ENCODE results near the gene PRDM2. TPM values are rescaled to one million over a fixed set of nuclear protein-coding genes. Genes with fewer than 3 reads are reported as not detected.
"Not testable (repeated sequence)": the region's sequence is repeated elsewhere in the genome, so short reads cannot be mapped to it uniquely, and the experiment has no call there.

Gene PRDM2
- total and polyA plus RNA-seq, 5 donors from 2014 or later: 16.8 to 221 (median 19.7) TPM

GRCh38 chr1:13667691-13668090 lies 32.3 kb upstream of the PRDM2 start:
- H3K4me1 ChIP-seq (ENCODE audit: control insufficient read depth, insufficient read depth, low read length, poor library complexity, severe bottlenecking): peaks cover 6% of the 10 kb centered on the region
- H3K9me3 ChIP-seq (ENCODE audit: control insufficient read depth in 2 of 2, low read length in 2 of 2): no peaks in the 10 kb centered on the region
- ATAC-seq (ENCODE audit: low read depth in 2 of 2) (no peak), DNase-seq (no peak)
- H3K4me3 Mint-ChIP-seq: no peak overlapping the region
- H3K4me1 Mint-ChIP-seq: peaks cover 0 to 5% (median 2%) of the 10 kb centered on the region in 4 donors
- H3K27ac ChIP-seq (ENCODE audit: insufficient read depth, low read length, poor library complexity, severe bottlenecking): no peak overlapping the region
- H3K36me3 Mint-ChIP-seq: no peaks in the 10 kb centered on the region
- peaks cover 0 to 1% (median 0%) of the 10 kb centered on the region in 7 donors for H3K9me3 Mint-ChIP-seq
- no peaks in the 10 kb centered on the region for H3K27me3 ChIP-seq (ENCODE audit: control insufficient read depth, insufficient read depth, low read length)
- no peak overlapping the region for H3K4me3 ChIP-seq (ENCODE audit: low read depth, low read length)
- no peak overlapping the region for H3K27ac Mint-ChIP-seq
- peaks cover 9% of the 10 kb centered on the region for H3K27me3 Mint-ChIP-seq
- H3K36me3 ChIP-seq (ENCODE audit: control insufficient read depth, insufficient read depth, low read length): no peaks in the 10 kb centered on the region

- no peak overlapping the region for H3K27ac ChIP-seq (ENCODE audit: insufficient read depth, low read length, poor library complexity, severe bottlenecking)
- peaks cover 0 to 16% (median 2%) of the 10 kb centered on the region in 7 donors for H3K9me3 Mint-ChIP-seq
- H3K36me3 ChIP-seq (ENCODE audit: control insufficient read depth, insufficient read depth, low read length): no peaks in the 10 kb centered on the region
- no peaks in the 10 kb centered on the region for H3K4me1 ChIP-seq (ENCODE audit: control insufficient read depth, insufficient read depth, low read length, poor library complexity, severe bottlenecking)
- H3K27me3 ChIP-seq (ENCODE audit: control insufficient read depth, insufficient read depth, low read length): peaks cover 18% of the 10 kb centered on the region
- H3K4me1 Mint-ChIP-seq: no peaks in the 10 kb centered on the region
- ATAC-seq (ENCODE audit: low read depth in 2 of 2): no peak
- no peaks in the 10 kb centered on the region for H3K36me3 Mint-ChIP-seq
- H3K4me3 Mint-ChIP-seq: no peak overlapping the region
- H3K27ac Mint-ChIP-seq: no peak overlapping the region
- no peaks in the 10 kb centered on the region for H3K9me3 ChIP-seq (ENCODE audit: control insufficient read depth in 2 of 2, low read length in 2 of 2)
- DNase-seq: no peak
- no peak overlapping the region for H3K4me3 ChIP-seq (ENCODE audit: low read depth, low read length)
- H3K27me3 Mint-ChIP-seq: peaks cover 19% of the 10 kb centered on the region
These were observed 25.6 kb upstream of the PRDM2 start for GRCh38 chr1:13674377-13674776.

- no peaks in the 10 kb centered on the region for H3K4me1 Mint-ChIP-seq
- ATAC-seq (ENCODE audit: low read depth in 2 of 2) (no peak), DNase-seq (no peak)
- Histone ChIP-seq H3K9me3 (ENCODE audit: control insufficient read depth in 2 of 2, low read length in 2 of 2) (no peaks in the 10 kb centered on the region), H3K27me3 (ENCODE audit: control insufficient read depth, insufficient read depth, low read length) (peaks cover 21% of the 10 kb centered on the region), H3K4me3 (ENCODE audit: low read depth, low read length) (no peak overlapping the region), H3K4me1 (ENCODE audit: control insufficient read depth, insufficient read depth, low read length, poor library complexity, severe bottlenecking) (no peaks in the 10 kb centered on the region), H3K27ac (ENCODE audit: insufficient read depth, low read length, poor library complexity, severe bottlenecking) (no peak overlapping the region), H3K36me3 (ENCODE audit: control insufficient read depth, insufficient read depth, low read length) (no peaks in the 10 kb centered on the region)
- H3K4me3 Mint-ChIP-seq: no peak overlapping the region
- H3K9me3 Mint-ChIP-seq: peaks cover 0 to 16% (median 4%) of the 10 kb centered on the region in 7 donors
- no peaks in the 10 kb centered on the region for H3K36me3 Mint-ChIP-seq
- peaks cover 19% of the 10 kb centered on the region for H3K27me3 Mint-ChIP-seq
- H3K27ac Mint-ChIP-seq: no peak overlapping the region
These were observed 24.8 kb upstream of the PRDM2 start for GRCh38 chr1:13675151-13675651.

GRCh38 chr1:13677896-13678295 lies 22.1 kb upstream of the PRDM2 start:
- ATAC-seq (ENCODE audit: low read depth in 2 of 2): no peak

GRCh38 chr1:13679651-13680050 lies 20.3 kb upstream of the PRDM2 start:
- Mint-ChIP-seq H3K27ac (no peak overlapping the region), H3K27me3 (peaks cover 25% of the 10 kb centered on the region), H3K4me1 (no peaks in the 10 kb centered on the region), H3K9me3 (peaks cover 0 to 12% (median 5%) of the 10 kb centered on the region in 7 donors), H3K4me3 (no peak overlapping the region), H3K36me3 (no peaks in the 10 kb centered on the region)
- Histone ChIP-seq H3K4me3 (ENCODE audit: low read depth, low read length) (no peak overlapping the region), H3K9me3 (ENCODE audit: control insufficient read depth in 2 of 2, low read length in 2 of 2) (no peaks in the 10 kb centered on the region), H3K27ac (ENCODE audit: insufficient read depth, low read length, poor library complexity, severe bottlenecking) (no peak overlapping the region), H3K27me3 (ENCODE audit: control insufficient read depth, insufficient read depth, low read length) (peaks cover 26% of the 10 kb centered on the region), H3K36me3 (ENCODE audit: control insufficient read depth, insufficient read depth, low read length) (no peaks in the 10 kb centered on the region), H3K4me1 (ENCODE audit: control insufficient read depth, insufficient read depth, low read length, poor library complexity, severe bottlenecking) (no peaks in the 10 kb centered on the region)
- no peak for ATAC-seq (ENCODE audit: low read depth in 2 of 2)
- no peak for DNase-seq

More at GRCh38 chr1:13677896-13678295, 22.1 kb upstream of the PRDM2 start:
- Histone ChIP-seq H3K4me3 (ENCODE audit: low read depth, low read length) (no peak overlapping the region), H3K27me3 (ENCODE audit: control insufficient read depth, insufficient read depth, low read length) (peaks cover 24% of the 10 kb centered on the region), H3K4me1 (ENCODE audit: control insufficient read depth, insufficient read depth, low read length, poor library complexity, severe bottlenecking) (no peaks in the 10 kb centered on the region), H3K27ac (ENCODE audit: insufficient read depth, low read length, poor library complexity, severe bottlenecking) (no peak overlapping the region), H3K9me3 (ENCODE audit: control insufficient read depth in 2 of 2, low read length in 2 of 2) (no peaks in the 10 kb centered on the region), H3K36me3 (ENCODE audit: control insufficient read depth, insufficient read depth, low read length) (no peaks in the 10 kb centered on the region)
- Mint-ChIP-seq H3K4me1 (no peaks in the 10 kb centered on the region), H3K36me3 (no peaks in the 10 kb centered on the region), H3K9me3 (peaks cover 0 to 16% (median 5%) of the 10 kb centered on the region in 7 donors), H3K4me3 (no peak overlapping the region), H3K27me3 (peaks cover 22% of the 10 kb centered on the region), H3K27ac (no peak overlapping the region)
- DNase-seq: no peak

- peaks cover 20% of the 10 kb centered on the region for H3K27me3 ChIP-seq (ENCODE audit: control insufficient read depth, insufficient read depth, low read length)
- H3K4me1 ChIP-seq (ENCODE audit: control insufficient read depth, insufficient read depth, low read length, poor library complexity, severe bottlenecking); H3K9me3 ChIP-seq (ENCODE audit: control insufficient read depth in 2 of 2, low read length in 2 of 2); H3K9me3 Mint-ChIP-seq; H3K36me3 Mint-ChIP-seq; DNase-seq; H3K27ac ChIP-seq (ENCODE audit: insufficient read depth, low read length, poor library complexity, severe bottlenecking); H3K36me3 ChIP-seq (ENCODE audit: control insufficient read depth, insufficient read depth, low read length); H3K27ac Mint-ChIP-seq; H3K4me1 Mint-ChIP-seq; H3K4me3 ChIP-seq (ENCODE audit: low read depth, low read length); H3K4me3 Mint-ChIP-seq; ATAC-seq (ENCODE audit: low read depth in 2 of 2): not testable (repeated sequence)
- peaks cover 30% of the 10 kb centered on the region for H3K27me3 Mint-ChIP-seq
These were observed 19.4 kb upstream of the PRDM2 start for GRCh38 chr1:13680609-13681008.

GRCh38 chr1:13681921-13682320 lies 18.1 kb upstream of the PRDM2 start:
- Mint-ChIP-seq H3K36me3 (no peaks in the 10 kb centered on the region), H3K27ac (peak overlapping the region in 1 of 3 donors; percentile 0), H3K4me3 (no peak overlapping the region), H3K27me3 (peaks cover 28% of the 10 kb centered on the region), H3K9me3 (peaks cover 0 to 5% (median 0%) of the 10 kb centered on the region in 7 donors), H3K4me1 (no peaks in the 10 kb centered on the region)
- Histone ChIP-seq H3K27ac (ENCODE audit: insufficient read depth, low read length, poor library complexity, severe bottlenecking) (no peak overlapping the region), H3K4me1 (ENCODE audit: control insufficient read depth, insufficient read depth, low read length, poor library complexity, severe bottlenecking) (no peaks in the 10 kb centered on the region), H3K27me3 (ENCODE audit: control insufficient read depth, insufficient read depth, low read length) (peaks cover 20% of the 10 kb centered on the region), H3K4me3 (ENCODE audit: low read depth, low read length) (no peak overlapping the region), H3K9me3 (ENCODE audit: control insufficient read depth in 2 of 2, low read length in 2 of 2) (no peaks in the 10 kb centered on the region), H3K36me3 (ENCODE audit: control insufficient read depth, insufficient read depth, low read length) (no peaks in the 10 kb centered on the region)
- DNase-seq (no peak), ATAC-seq (ENCODE audit: low read depth in 2 of 2) (no peak)

- Mint-ChIP-seq H3K9me3 (peaks cover 0 to 5% (median 0%) of the 10 kb centered on the region in 7 donors), H3K27ac (no peak overlapping the region), H3K4me3 (no peak overlapping the region), H3K36me3 (no peaks in the 10 kb centered on the region), H3K4me1 (no peaks in the 10 kb centered on the region), H3K27me3 (peaks cover 29% of the 10 kb centered on the region)
- Histone ChIP-seq H3K4me1 (ENCODE audit: control insufficient read depth, insufficient read depth, low read length, poor library complexity, severe bottlenecking) (no peaks in the 10 kb centered on the region), H3K27me3 (ENCODE audit: control insufficient read depth, insufficient read depth, low read length) (peaks cover 20% of the 10 kb centered on the region), H3K4me3 (ENCODE audit: low read depth, low read length) (no peak overlapping the region), H3K36me3 (ENCODE audit: control insufficient read depth, insufficient read depth, low read length) (no peaks in the 10 kb centered on the region), H3K27ac (ENCODE audit: insufficient read depth, low read length, poor library complexity, severe bottlenecking) (no peak overlapping the region), H3K9me3 (ENCODE audit: control insufficient read depth in 2 of 2, low read length in 2 of 2) (no peaks in the 10 kb centered on the region)
- no peak for DNase-seq
- ATAC-seq (ENCODE audit: low read depth in 2 of 2): no peak
These were observed 17.5 kb upstream of the PRDM2 start for GRCh38 chr1:13682444-13682843.
